ENCODE measurements around the gene FBXO15. TPM values are rescaled to one million over a fixed set of nuclear protein-coding genes. Genes with fewer than 3 reads are reported as not detected.

FBXO15 gene, protein sequence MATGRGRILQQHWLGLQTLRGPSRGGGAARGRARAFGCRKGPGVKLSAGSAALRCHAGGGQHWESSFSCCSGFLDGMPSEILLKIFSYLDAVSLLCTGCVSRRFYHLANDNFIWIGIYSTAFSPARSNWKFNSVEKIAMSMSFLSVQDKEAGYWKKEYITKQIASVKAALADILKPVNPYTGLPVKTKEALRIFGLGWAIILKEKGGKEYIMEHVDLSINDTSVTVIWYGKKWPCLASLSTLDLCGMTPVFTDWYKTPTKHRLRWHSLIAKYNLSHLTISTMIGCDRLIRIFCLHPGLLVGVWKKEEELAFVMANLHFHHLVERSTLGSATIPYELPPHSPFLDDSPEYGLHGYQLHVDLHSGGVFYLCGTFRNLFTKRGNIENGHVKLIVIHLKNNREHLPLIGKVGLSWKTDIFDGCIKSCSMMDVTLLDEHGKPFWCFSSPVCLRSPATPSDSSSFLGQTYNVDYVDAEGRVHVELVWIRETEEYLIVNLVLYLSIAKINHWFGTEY
- 0.66 and 1.3 TPM in 2 replicates for total RNA-seq

DNA sequence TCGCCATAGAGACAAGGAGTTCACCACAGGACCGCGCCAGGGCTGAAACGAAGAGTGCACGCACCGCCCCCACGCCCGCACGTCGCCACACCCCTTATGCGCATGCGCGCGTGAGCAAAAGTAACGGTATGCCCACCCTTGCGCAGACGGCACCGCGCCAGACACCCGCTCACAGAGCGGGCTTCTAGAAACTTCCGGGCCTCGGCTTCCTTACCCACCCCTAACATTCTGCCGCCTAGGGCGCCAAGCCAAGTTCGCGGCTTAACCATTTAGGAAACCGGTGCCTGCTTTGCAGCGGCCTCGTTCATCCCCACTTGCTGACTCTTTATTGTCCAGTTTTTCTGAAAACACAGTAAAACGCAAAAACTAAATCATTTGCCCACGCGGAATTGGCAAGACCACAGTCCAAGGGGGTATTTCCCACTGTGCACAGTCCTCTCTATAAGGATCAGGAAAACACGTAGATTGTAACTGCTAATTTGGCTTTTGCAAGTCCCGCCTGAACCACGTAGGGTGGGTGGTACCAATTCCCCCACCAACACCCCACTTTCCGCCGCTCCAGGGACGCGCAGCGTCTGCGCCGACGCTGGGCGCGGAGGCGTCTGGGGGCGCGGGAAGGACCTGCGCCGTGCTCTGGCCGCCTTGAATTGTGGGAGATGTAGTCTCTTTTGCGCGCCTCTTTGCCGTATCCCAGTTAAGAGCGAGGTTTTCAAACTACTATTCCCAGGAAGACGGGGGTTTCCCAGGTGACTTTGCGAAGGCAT is at the start of gene FBXO15, which contains the start of gene TIMM21:
FBXO15 (minus strand) TSS at position 56 of the 764 bp plus-strand sequence; CDS start at position 7, 49 bp downstream.
TIMM21 (plus strand) TSS at position 745 of the 764 bp plus-strand sequence. CDS start 286 bp downstream, outside the sequence.

Other genes starting within 250 kb of the FBXO15 start
- gene TIMM21, start 689 bp upstream of the FBXO15 start, total RNA-seq: 13.6 and 37.2 TPM in 2 replicates
- 23.5 and 142 TPM in 2 replicates for gene CYB5A, start 144.1 kb upstream of the FBXO15 start, total RNA-seq
- not detected in 2 replicates for gene C18orf63, start 168.0 kb upstream of the FBXO15 start, total RNA-seq